ENCODE results near the gene AREL1.

The AREL1 gene

GRCh38 chr14:74611650-74612349 is 101.1 kb downstream of the AREL1 start, which contains the start of gene LTBP2:
LTBP2 (minus strand) TSS chr14:74612237; CDS start chr14:74611944, 293 bp downstream.
- H3K4me1 ChIP-seq, result peaks cover 0 to 62% (median 37%) of the 10 kb centered on the region in 4 donors
- peak within 1 kb of the TSS; percentile 60 to 77 for H3K4me3 ChIP-seq
- H3K36me3 ChIP-seq, result no peaks in the 10 kb centered on the region
- H3K27me3 ChIP-seq, result no peaks in the 10 kb centered on the region
- H3K27ac ChIP-seq, result peak within 1 kb of the TSS; percentile 67 to 73
- TF ChIP-seq, protein P1, sequence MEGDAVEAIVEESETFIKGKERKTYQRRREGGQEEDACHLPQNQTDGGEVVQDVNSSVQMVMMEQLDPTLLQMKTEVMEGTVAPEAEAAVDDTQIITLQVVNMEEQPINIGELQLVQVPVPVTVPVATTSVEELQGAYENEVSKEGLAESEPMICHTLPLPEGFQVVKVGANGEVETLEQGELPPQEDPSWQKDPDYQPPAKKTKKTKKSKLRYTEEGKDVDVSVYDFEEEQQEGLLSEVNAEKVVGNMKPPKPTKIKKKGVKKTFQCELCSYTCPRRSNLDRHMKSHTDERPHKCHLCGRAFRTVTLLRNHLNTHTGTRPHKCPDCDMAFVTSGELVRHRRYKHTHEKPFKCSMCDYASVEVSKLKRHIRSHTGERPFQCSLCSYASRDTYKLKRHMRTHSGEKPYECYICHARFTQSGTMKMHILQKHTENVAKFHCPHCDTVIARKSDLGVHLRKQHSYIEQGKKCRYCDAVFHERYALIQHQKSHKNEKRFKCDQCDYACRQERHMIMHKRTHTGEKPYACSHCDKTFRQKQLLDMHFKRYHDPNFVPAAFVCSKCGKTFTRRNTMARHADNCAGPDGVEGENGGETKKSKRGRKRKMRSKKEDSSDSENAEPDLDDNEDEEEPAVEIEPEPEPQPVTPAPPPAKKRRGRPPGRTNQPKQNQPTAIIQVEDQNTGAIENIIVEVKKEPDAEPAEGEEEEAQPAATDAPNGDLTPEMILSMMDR (IDR thresholded peaks at IDR 0.05), result no peak
- peak in 1 of 2 donors; percentile 72 for DNase-seq
- intact Hi-C loops (cut with DNase I; ENCODE audit: low total_unique reads), result loop anchor here (2.0 to 5.0 kb wide), 4 partner anchors 99 to 249 kb away; no protein-coding TSS in a partner anchor
- H3K9me3 ChIP-seq, result no peaks in the 10 kb centered on the region
